Measurements from ENCODE around the gene MCFD2. TPM values are rescaled to one million over a fixed set of nuclear protein-coding genes. Genes with fewer than 3 reads are reported as not detected.

The MCFD2 gene
- total RNA-seq, 1 donor from 2014 or later = 89.4 TPM

- Histone ChIP-seq H3K4me3 (no peak overlapping the region), H3K27ac (no peak overlapping the region), H3K9me3 (no peaks in the 10 kb centered on the region), H3K36me3 (no peaks in the 10 kb centered on the region), H3K27me3 (no peaks in the 10 kb centered on the region), H3K4me1 (peaks cover 39% of the 10 kb centered on the region)
- no peak for TF ChIP-seq POLR2A (IDR thresholded peaks at IDR 0.05)
- TF ChIP-seq POLR2AphosphoS5 (IDR thresholded peaks at IDR 0.05; ENCODE audit: insufficient read depth in 1 of 2, low read depth in 1 of 2) = peak; percentile 36 to 45
- TF ChIP-seq CTCF (IDR thresholded peaks at IDR 0.05) = no peak
- intact Hi-C loops (cut with DNase I) = no loop called here
- no peak for DNase-seq (ENCODE audit: extremely low spot score in 2 of 2)
Measured at GRCh38 chr2:46866770-46867246, 48.8 kb downstream of the MCFD2 start.

- no peaks in the 10 kb centered on the region for H3K36me3 ChIP-seq
- intact Hi-C loops (cut with DNase I) = no loop called here
- peaks cover 35% of the 10 kb centered on the region for H3K4me1 ChIP-seq
- H3K27me3 ChIP-seq = no peaks in the 10 kb centered on the region
- no peaks in the 10 kb centered on the region for H3K9me3 ChIP-seq
- DNase-seq (ENCODE audit: extremely low spot score in 2 of 2) = no peak
- H3K4me3 ChIP-seq = no peak overlapping the region
- TF ChIP-seq CTCF (IDR thresholded peaks at IDR 0.05) = no peak
- no peak for TF ChIP-seq POLR2A (IDR thresholded peaks at IDR 0.05)
- TF ChIP-seq POLR2AphosphoS5 (IDR thresholded peaks at IDR 0.05; ENCODE audit: insufficient read depth in 1 of 2, low read depth in 1 of 2) = no peak
- H3K27ac ChIP-seq = no peak overlapping the region
Measured at GRCh38 chr2:46865181-46865970, 50.2 kb downstream of the MCFD2 start.

DNA sequence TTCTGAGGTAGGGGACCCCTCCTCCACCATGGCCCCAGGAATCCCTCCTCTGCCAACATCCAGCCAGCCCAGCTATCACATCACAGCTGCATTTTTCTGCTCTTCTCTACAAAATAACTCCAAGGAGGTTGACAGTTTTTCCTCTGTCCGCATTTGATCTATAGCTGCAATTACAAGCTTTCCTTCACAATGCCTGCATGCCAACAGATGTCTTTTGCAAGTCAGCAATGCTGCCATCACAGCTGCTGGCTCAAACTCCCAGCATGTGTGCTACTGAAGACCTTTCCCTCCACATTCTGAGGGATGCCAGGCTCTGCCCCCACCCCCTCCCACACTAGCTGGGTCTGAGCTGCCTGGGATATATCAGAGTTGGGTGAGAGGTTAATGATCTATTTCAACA, 51.7 kb downstream of the MCFD2 start:
- intact Hi-C loops (cut with DNase I) = no loop called here
- no peaks in the 10 kb centered on the region for H3K27me3 ChIP-seq
- TF ChIP-seq POLR2AphosphoS5 (IDR thresholded peaks at IDR 0.05; ENCODE audit: insufficient read depth in 1 of 2, low read depth in 1 of 2) = no peak
- no peak for TF ChIP-seq POLR2A (IDR thresholded peaks at IDR 0.05)
- no peak for TF ChIP-seq CTCF (IDR thresholded peaks at IDR 0.05)
- no peak overlapping the region for H3K4me3 ChIP-seq
- no peak overlapping the region for H3K27ac ChIP-seq
- DNase-seq (ENCODE audit: extremely low spot score in 2 of 2) = no peak
- H3K36me3 ChIP-seq = no peaks in the 10 kb centered on the region
- H3K4me1 ChIP-seq = peaks cover 23% of the 10 kb centered on the region
- H3K9me3 ChIP-seq = no peaks in the 10 kb centered on the region

DNA sequence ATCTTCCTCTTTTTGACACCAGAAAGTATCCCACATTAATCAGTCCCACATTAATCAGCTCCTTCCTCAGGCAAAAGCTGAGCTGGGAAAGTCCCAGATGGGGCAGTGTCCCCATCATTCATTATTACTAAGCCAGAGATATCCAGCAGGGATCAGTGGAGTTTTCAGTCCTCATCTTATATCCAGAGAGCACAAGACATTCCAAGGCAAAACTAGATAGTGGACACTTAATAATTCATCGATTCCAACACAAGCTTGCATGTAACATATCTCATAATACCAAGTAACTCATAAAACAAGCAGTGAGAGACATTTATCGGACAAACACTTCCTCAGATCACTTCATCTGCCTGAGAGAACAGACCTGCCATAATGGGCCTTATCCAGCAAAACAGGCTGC, 53.1 kb downstream of the MCFD2 start:
- Histone ChIP-seq H3K4me1 (peaks cover 27% of the 10 kb centered on the region), H3K27me3 (no peaks in the 10 kb centered on the region), H3K36me3 (no peaks in the 10 kb centered on the region), H3K9me3 (no peaks in the 10 kb centered on the region), H3K4me3 (no peak overlapping the region), H3K27ac (peak overlapping the region; percentile 21)
- intact Hi-C loops (cut with DNase I) = no loop called here
- DNase-seq (ENCODE audit: extremely low spot score in 2 of 2) = no peak
- TF ChIP-seq POLR2AphosphoS5 (IDR thresholded peaks at IDR 0.05; ENCODE audit: insufficient read depth in 1 of 2, low read depth in 1 of 2) (no peak), POLR2A (IDR thresholded peaks at IDR 0.05) (no peak), CTCF (IDR thresholded peaks at IDR 0.05) (no peak)

- H3K36me3 ChIP-seq = no peaks in the 10 kb centered on the region
- H3K9me3 ChIP-seq = no peaks in the 10 kb centered on the region
- intact Hi-C loops (cut with DNase I) = no loop called here
- peaks cover 23% of the 10 kb centered on the region for H3K4me1 ChIP-seq
- no peaks in the 10 kb centered on the region for H3K27me3 ChIP-seq
- no peak overlapping the region for H3K4me3 ChIP-seq
- DNase-seq (ENCODE audit: extremely low spot score in 2 of 2) = no peak
- no peak for TF ChIP-seq POLR2AphosphoS5 (IDR thresholded peaks at IDR 0.05; ENCODE audit: insufficient read depth in 1 of 2, low read depth in 1 of 2)
- no peak for TF ChIP-seq POLR2A (IDR thresholded peaks at IDR 0.05)
- no peak for TF ChIP-seq CTCF (IDR thresholded peaks at IDR 0.05)
- H3K27ac ChIP-seq = peak overlapping the region; percentile 21
Measured at GRCh38 chr2:46861916-46862315, 53.7 kb downstream of the MCFD2 start.

Data from vagina (tissue), 2 donors.